MM.1S (cell line): ENCODE results near the gene ARHGAP45.

Experiments
- DNase-seq: peaks from one replicate; pipeline ENCODE4 v3.0.0-alpha.2; 2015
- H2AFZ ChIP-seq: fragments of 300-600 bp; sonication (generic); 2 replicates; pipeline ENCODE4 v1.6.0; 2016; ENCODE audit warnings: antibody characterized with exemption, low read length
- H3F3A ChIP-seq: fragments of 300-600 bp; sonication (generic); 2 replicates; pipeline ENCODE4 v1.6.1; 2016; ENCODE audit warnings: mild to moderate bottlenecking, antibody characterized with exemption, low read length, moderate library complexity, mixed read lengths; ENCODE audit not compliant: insufficient read depth
- H3K27ac ChIP-seq: fragments of 300-600 bp; sonication (generic); 2 replicates; pipeline ENCODE4 v1.5.1; 2016; ENCODE audit warnings: mild to moderate bottlenecking, low read length
- H3K27me3 ChIP-seq: fragments of 300-600 bp; sonication (generic); replicated peaks from 2 replicates; pipeline ENCODE4 v1.6.0; 2016; ENCODE audit warnings: low read length; ENCODE audit not compliant: insufficient read depth
- H3K36me3 ChIP-seq: fragments of 300-600 bp; sonication (generic); replicated peaks from 2 replicates; pipeline ENCODE4 v1.6.1; 2016; ENCODE audit warnings: mild to moderate bottlenecking, low read length, mixed read lengths; ENCODE audit not compliant: insufficient read depth
- H3K4me1 ChIP-seq: fragments of 300-600 bp; sonication (generic); 2 replicates; pipeline ENCODE4 v1.6.1; 2016; ENCODE audit warnings: low read length, mixed read lengths
- H3K4me2 ChIP-seq: fragments of 300-600 bp; sonication (generic); 2 replicates; pipeline ENCODE4 v1.6.0; 2016; ENCODE audit warnings: low read depth, low read length
- H3K4me3 ChIP-seq: fragments of 300-600 bp; sonication (generic); 2 replicates; pipeline ENCODE4 v1.5.1; 2016; ENCODE audit warnings: low read length, mixed read lengths
- H3K79me2 ChIP-seq: fragments of 300-600 bp; sonication (generic); 2 replicates; pipeline ENCODE4 v1.6.1; 2016; ENCODE audit warnings: mixed run types, low read length, mixed read lengths
- H3K9ac ChIP-seq: fragments of 300-600 bp; sonication (generic); 2 replicates; pipeline ENCODE4 v1.6.1; 2016; ENCODE audit warnings: low read length, mixed read lengths
- H3K9me2 ChIP-seq: fragments of 300-600 bp; sonication (generic); replicated peaks from 2 replicates; pipeline ENCODE4 v1.6.1; 2016; ENCODE audit warnings: mild to moderate bottlenecking, low read length, mixed read lengths; ENCODE audit not compliant: insufficient read depth
- H3K9me3 ChIP-seq: fragments of 300-600 bp; sonication (generic); replicated peaks from 2 replicates; pipeline ENCODE4 v1.6.1; 2016; ENCODE audit warnings: mild to moderate bottlenecking, low read length, mixed read lengths; ENCODE audit not compliant: insufficient read depth
- H4K20me1 ChIP-seq: fragments of 300-600 bp; sonication (generic); 2 replicates; pipeline ENCODE4 v1.6.1; 2016; ENCODE audit warnings: mild to moderate bottlenecking, low read length, moderate library complexity, mixed read lengths; ENCODE audit not compliant: insufficient read depth
- CTCF ChIP-seq: fragments of 300-600 bp; sonication (generic); IDR thresholded peaks from 2 replicates; pipeline ENCODE4 v1.5.1; 2016; ENCODE audit warnings: antibody characterized with exemption, low read length, mixed read lengths
- EZH2 ChIP-seq: fragments of 300-600 bp; sonication (generic); optimal IDR thresholded peaks from 2 replicates; pipeline ENCODE3; 2017; ENCODE audit warnings: low read depth, mild to moderate bottlenecking, antibody characterized with exemption, low read length, mixed read lengths
- EZH2phosphoT487 ChIP-seq: fragments of 300-600 bp; sonication (generic); IDR thresholded peaks from 2 replicates; pipeline ENCODE4 v1.6.1; 2018; ENCODE audit warnings: antibody characterized with exemption, low read length

Gene ARHGAP45

GRCh38 chr19:1073956-1074517 is 7.1 kb downstream of the ARHGAP45 start:
- Histone ChIP-seq H3K4me2 (no peak overlapping the region), H3K4me1 (peaks cover 26% of the 10 kb centered on the region), H3K27me3 (no peaks in the 10 kb centered on the region), H3K27ac (no peak overlapping the region), H3F3A (peaks cover 42% of the 10 kb centered on the region), H3K9me2 (no peaks in the 10 kb centered on the region), H4K20me1 (0 out of 2 replicates have a peak, but pooled peaks cover 5% of the 10 kb centered on the region), H3K79me2 (peaks cover 80% of the 10 kb centered on the region), H3K36me3 (peaks cover 6% of the 10 kb centered on the region), H3K9ac (no peak overlapping the region), H3K9me3 (no peaks in the 10 kb centered on the region), H3K4me3 (no peak overlapping the region), H2AFZ (no peak overlapping the region)
- no peak for DNase-seq
- no peak for TF ChIP-seq EZH2
- no peak for TF ChIP-seq EZH2phosphoT487
- no peak for TF ChIP-seq CTCF

GRCh38 chr19:1074544-1075283 is 7.7 kb downstream of the ARHGAP45 start:
- H3K9ac ChIP-seq: no peak overlapping the region
- H2AFZ ChIP-seq: no peak overlapping the region
- no peaks in the 10 kb centered on the region for H3K27me3 ChIP-seq
- DNase-seq: peak; percentile 74
- no peak overlapping the region for H3K4me3 ChIP-seq
- no peak overlapping the region for H3K27ac ChIP-seq
- H3K4me2 ChIP-seq: peak overlapping the region; percentile 26; the same call in 1 of the 2 replicates
- H3K79me2 ChIP-seq: peaks cover 80% of the 10 kb centered on the region
- no peaks in the 10 kb centered on the region for H3K9me3 ChIP-seq
- no peaks in the 10 kb centered on the region for H3K9me2 ChIP-seq
- peaks cover 20% of the 10 kb centered on the region for H3K4me1 ChIP-seq
- TF ChIP-seq CTCF (no peak), EZH2phosphoT487 (no peak), EZH2 (no peak)
- H3F3A ChIP-seq: peaks cover 35% of the 10 kb centered on the region
- peaks cover 11% of the 10 kb centered on the region for H3K36me3 ChIP-seq
- H4K20me1 ChIP-seq: 0 out of 2 replicates have a peak, but pooled peaks cover 5% of the 10 kb centered on the region

- no peaks in the 10 kb centered on the region for H3K27me3 ChIP-seq
- no peaks in the 10 kb centered on the region for H3K9me2 ChIP-seq
- no peak overlapping the region; the same call in 1 of the 2 replicates for H3K4me2 ChIP-seq
- H3K36me3 ChIP-seq: peaks cover 20% of the 10 kb centered on the region
- H3K4me3 ChIP-seq: no peak overlapping the region
- peaks cover 20% of the 10 kb centered on the region for H3K4me1 ChIP-seq
- H3F3A ChIP-seq: peaks cover 37% of the 10 kb centered on the region
- H2AFZ ChIP-seq: no peak overlapping the region
- H3K27ac ChIP-seq: peak overlapping the region; percentile 80; the same call in 1 of the 2 replicates
- H3K9me3 ChIP-seq: no peaks in the 10 kb centered on the region
- no peak for DNase-seq
- 0 out of 2 replicates have a peak, but pooled peaks cover 5% of the 10 kb centered on the region for H4K20me1 ChIP-seq
- H3K79me2 ChIP-seq: peaks cover 80% of the 10 kb centered on the region
- no peak overlapping the region for H3K9ac ChIP-seq
- no peak for TF ChIP-seq CTCF
- no peak for TF ChIP-seq EZH2phosphoT487
- no peak for TF ChIP-seq EZH2
Measured at GRCh38 chr19:1076046-1076386, 9.0 kb downstream of the ARHGAP45 start.
